OCI-LY7 (cell line): ENCODE data around the gene TPD52L1. TPM values are rescaled to one million over a fixed set of nuclear protein-coding genes. Genes with fewer than 3 reads are reported as not detected.

Experiments
- BruUV-seq: library from RNA; stranded (reverse); fragments of 400-500 nt; replicated peaks from 2 replicates; lab custom pipeline; 2021; lab: Mats Ljungman, UMichigan
- CTCF ChIA-PET: fragments of 300-600 bp; sonication (Branson Sonifier 250); formaldehyde crosslinking; loops from one replicate; lab custom pipeline; 2022; ENCODE audit warnings: antibody characterized with exemption; ENCODE audit not compliant: unreplicated experiment; lab: Charles Lee
- POLR2A ChIA-PET: fragments of 300-600 bp; sonication (Branson Sonifier 250); formaldehyde crosslinking; loops from one replicate; lab custom pipeline; 2022; ENCODE audit warnings: antibody characterized with exemption; lab: Charles Lee
- DNase-seq: peaks from one replicate; pipeline ENCODE4 v3.0.0-alpha.2; 2015; ENCODE audit warnings: low spot score
- H2AFZ ChIP-seq: fragments of 200-600 bp; sonication (generic), shearing (Covaris generic); 2 replicates; pipeline ENCODE4 v1.6.1; 2014; ENCODE audit warnings: mild to moderate bottlenecking, antibody characterized with exemption, low read length, moderate library complexity
- H3K27ac ChIP-seq: fragments of 200-600 bp; sonication (generic); 2 replicates; pipeline ENCODE4 v1.5.1; 2014; ENCODE audit warnings: mixed run types, low read depth, mild to moderate bottlenecking, moderate library complexity, low read length, inconsistent platforms; ENCODE audit not compliant: poor library complexity, severe bottlenecking
- H3K36me3 ChIP-seq: fragments of 200-600 bp; sonication (generic); 2 replicates; pipeline ENCODE4 v1.6.1; 2014; ENCODE audit warnings: mild to moderate bottlenecking, antibody characterized with exemption, low read length, moderate library complexity, mixed read lengths; ENCODE audit not compliant: insufficient read depth
- H3K4me1 ChIP-seq: fragments of 200-600 bp; sonication (generic); 2 replicates; pipeline ENCODE4 v1.5.1; 2014; ENCODE audit warnings: mild to moderate bottlenecking, low read length; ENCODE audit not compliant: insufficient read depth, poor library complexity, severe bottlenecking
- H3K4me2 ChIP-seq: fragments of 200-600 bp; sonication (generic); 2 replicates; pipeline ENCODE4 v1.6.1; 2014; ENCODE audit warnings: mild to moderate bottlenecking, low read length
- H3K4me3 ChIP-seq: fragments of 200-600 bp; sonication (generic); 2 replicates; pipeline ENCODE4 v1.5.1; 2014; ENCODE audit warnings: mild to moderate bottlenecking, low read depth, low read length; ENCODE audit not compliant: poor library complexity, severe bottlenecking
- H3K79me2 ChIP-seq: fragments of 200-600 bp; sonication (generic); 2 replicates; pipeline ENCODE4 v1.6.1; 2016; ENCODE audit warnings: low read depth, mild to moderate bottlenecking, low read length, moderate library complexity, mixed read lengths; ENCODE audit not compliant: insufficient read depth
- H3K9me2 ChIP-seq: fragments of 200-600 bp; sonication (generic); 2 replicates; pipeline ENCODE4 v1.6.1; 2016; ENCODE audit warnings: mild to moderate bottlenecking, low read length, mixed read lengths; ENCODE audit not compliant: insufficient read depth
- H3K9me3 ChIP-seq: fragments of 200-600 bp; sonication (generic); 2 replicates; pipeline ENCODE4 v1.6.1; 2014; ENCODE audit warnings: mild to moderate bottlenecking, mixed run types, low read length, mixed read lengths
- H4K20me1 ChIP-seq: fragments of 200-600 bp; sonication (generic); 2 replicates; pipeline ENCODE4 v1.6.1; 2014; ENCODE audit warnings: mild to moderate bottlenecking, antibody characterized with exemption, low read length, moderate library complexity, mixed read lengths; ENCODE audit not compliant: insufficient read depth
- CTCF ChIP-seq: fragments of 200-600 bp; sonication (generic); conservative IDR thresholded peaks from 2 replicates; pipeline ENCODE4 v1.5.1; 2014; ENCODE audit warnings: mild to moderate bottlenecking, antibody characterized with exemption, low read length, moderate library complexity, mixed read lengths
- EZH2phosphoT487 ChIP-seq: fragments of 200-600 bp; sonication (generic); IDR thresholded peaks from 2 replicates; pipeline ENCODE4 v1.6.1; 2018; ENCODE audit warnings: low read depth, borderline replicate concordance, mild to moderate bottlenecking, mixed run types, antibody characterized with exemption, low read length, moderate library complexity, mixed read lengths
- intact Hi-C: fragments of 100-400 bp; cut with micrococcal nuclease; formaldehyde crosslinking; loops from one replicate; pipeline ENCODE4 v1.10.0; 2022; ENCODE audit not compliant: unreplicated experiment
- total RNA-seq, 2 experiments: library from RNA; depleted of rRNA in 1 of 2; stranded (reverse); fragments of >200 nt in 1 of 2; shearing (Covaris generic) in 1 of 2; gene quantifications; 2 replicates each; pipeline ENCODE4 v1.2.3, GENCODE V29; 2014 to 2022

The TPD52L1 gene
- total RNA-seq, 2 experiments from 2014 or later, result not detected

GRCh38 chr6:125227244-125227643, 73.7 kb downstream of the TPD52L1 start:
- Histone ChIP-seq H2AFZ (no peak overlapping the region), H4K20me1 (no peaks in the 10 kb centered on the region), H3K9me3 (no peaks in the 10 kb centered on the region), H3K79me2 (no peaks in the 10 kb centered on the region), H3K27ac (no peak overlapping the region), H3K9me2 (no peaks in the 10 kb centered on the region), H3K36me3 (no peaks in the 10 kb centered on the region), H3K4me2 (no peak overlapping the region), H3K4me1 (no peaks in the 10 kb centered on the region), H3K4me3 (no peak overlapping the region)
- ChIA-PET POLR2A (no interaction called here), CTCF (no interaction called here)
- no peak for TF ChIP-seq EZH2phosphoT487
- TF ChIP-seq CTCF, result no peak
- intact Hi-C loops, result no loop called here
- no TSS peak for BruUV-seq
- no peak for DNase-seq

DNA sequence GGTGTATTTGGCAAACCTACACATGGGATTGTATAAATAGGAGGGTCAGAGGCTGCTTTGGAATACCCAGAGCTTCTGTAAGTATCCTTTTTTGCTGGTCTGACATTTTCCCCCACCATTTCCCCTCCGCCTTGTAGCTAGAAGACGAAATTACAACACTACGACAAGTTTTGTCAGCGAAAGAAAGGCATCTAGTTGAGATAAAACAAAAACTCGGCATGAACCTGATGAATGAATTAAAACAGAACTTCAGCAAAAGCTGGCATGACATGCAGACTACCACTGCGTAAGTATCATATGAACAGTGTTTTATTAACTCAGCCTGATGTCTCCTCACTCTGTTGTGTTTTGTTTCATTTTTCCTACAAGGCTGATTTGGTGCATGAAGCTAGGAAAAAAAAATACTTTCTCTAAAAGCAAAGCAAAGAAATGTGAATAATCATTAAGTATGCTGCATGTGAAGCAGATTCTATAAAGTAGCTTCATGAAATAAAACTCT, 75.5 kb downstream of the TPD52L1 start:
- H3K9me2 ChIP-seq, result no peaks in the 10 kb centered on the region
- POLR2A ChIA-PET, result no interaction called here
- no peaks in the 10 kb centered on the region for H3K4me1 ChIP-seq
- H2AFZ ChIP-seq, result no peak overlapping the region
- BruUV-seq, result no TSS peak
- H3K4me3 ChIP-seq, result no peak overlapping the region
- no peaks in the 10 kb centered on the region for H3K9me3 ChIP-seq
- H3K36me3 ChIP-seq, result no peaks in the 10 kb centered on the region
- no peaks in the 10 kb centered on the region for H4K20me1 ChIP-seq
- no peak overlapping the region for H3K27ac ChIP-seq
- intact Hi-C loops, result no loop called here
- H3K4me2 ChIP-seq, result no peak overlapping the region
- no peaks in the 10 kb centered on the region for H3K79me2 ChIP-seq
- CTCF ChIA-PET, result no interaction called here
- no peak for TF ChIP-seq EZH2phosphoT487
- TF ChIP-seq CTCF, result no peak
- DNase-seq, result no peak

DNA sequence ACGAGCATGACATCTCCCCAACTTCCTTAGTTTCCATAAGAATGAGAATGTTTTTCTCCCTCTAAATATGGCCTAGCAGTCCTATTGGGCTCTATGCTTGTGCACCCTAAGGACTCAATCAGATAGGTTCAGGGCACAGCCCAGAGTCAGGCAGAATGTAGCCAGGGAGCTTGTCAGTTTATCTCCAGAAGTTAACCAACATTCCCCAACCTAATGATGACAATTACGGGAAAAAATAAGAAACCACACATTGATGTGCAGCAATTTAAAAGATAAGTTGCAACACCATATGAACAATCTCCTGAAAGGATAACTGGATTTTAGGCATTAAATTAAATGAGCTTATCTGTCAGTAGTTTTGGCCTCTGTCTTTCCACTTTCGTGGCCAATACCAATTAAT, 77.1 kb downstream of the TPD52L1 start:
- no peaks in the 10 kb centered on the region for H3K36me3 ChIP-seq
- BruUV-seq, result no TSS peak
- H3K9me2 ChIP-seq, result no peaks in the 10 kb centered on the region
- no peak for DNase-seq
- no peaks in the 10 kb centered on the region for H4K20me1 ChIP-seq
- no peak for TF ChIP-seq CTCF
- TF ChIP-seq EZH2phosphoT487, result no peak
- H3K79me2 ChIP-seq, result no peaks in the 10 kb centered on the region
- no peak overlapping the region for H2AFZ ChIP-seq
- no peak overlapping the region for H3K27ac ChIP-seq
- no peak overlapping the region for H3K4me2 ChIP-seq
- H3K4me1 ChIP-seq, result no peaks in the 10 kb centered on the region
- ChIA-PET CTCF (no interaction called here), POLR2A (no interaction called here)
- H3K4me3 ChIP-seq, result no peak overlapping the region
- intact Hi-C loops, result no loop called here
- no peaks in the 10 kb centered on the region for H3K9me3 ChIP-seq
